ENCODE data around the gene RBFOX2. TPM values are rescaled to one million over a fixed set of nuclear protein-coding genes. Genes with fewer than 3 reads are reported as not detected.

The RBFOX2 gene
- polyA plus RNA-seq, 1 of the 3 experiments (the other 2 are of a cell fraction) = 115 TPM

GRCh38 chr22:35950262-35950661, 78.4 kb downstream of the RBFOX2 start:
- 98% methylated on average over 2 of the region's 2 CpGs for WGBS (ENCODE audit: low lambda C conversion rate)

More at GRCh38 chr22:35950262-35950661, 78.4 kb downstream of the RBFOX2 start:
- H3K27ac ChIP-seq (ENCODE audit: low read depth in 2 of 2, low read length in 1 of 2) = peak overlapping the region in 1 of 2 experiments; percentile 28; a peak in 1 of 4 replicates
- H3F3A ChIP-seq (replicated peaks; ENCODE audit: insufficient read depth) = peaks cover 21% of the 10 kb centered on the region
- ChIA-PET POLR2A (no interaction called here), CTCF (interaction anchor here (0.5 to 3.8 kb wide), 4 partner anchors 20 to 519 kb away, joined by 3 to 24 read pairs (median 4); no protein-coding TSS in a partner anchor)
- no peaks in the 10 kb centered on the region for H3K9me2 ChIP-seq
- no peak for TF ChIP-seq CHD2 (IDR thresholded peaks at IDR 0.05; ENCODE audit: low read length, partially characterized antibody)
- no peak for TF ChIP-seq GATA2 (CRISPR knock-in tag; IDR thresholded peaks at IDR 0.05)
- TF ChIP-seq CTCF (IDR thresholded peaks at IDR 0.05) = no peak
- no peak for TF ChIP-seq SMC3 (IDR thresholded peaks at IDR 0.05; ENCODE audit: low read depth, low read length)
- no peak for TF ChIP-seq MAX (IDR thresholded peaks at IDR 0.05; ENCODE audit: low read depth)
- peak; percentile 85 for TF ChIP-seq REST (IDR thresholded peaks at IDR 0.05; ENCODE audit: low read depth, low read length)
- TF ChIP-seq FOXM1 (IDR thresholded peaks at IDR 0.05; ENCODE audit: low read depth) = no peak
- H3K79me2 ChIP-seq (ENCODE audit: insufficient read depth) = peaks cover 84% of the 10 kb centered on the region
- H3K27me3 ChIP-seq (ENCODE audit: insufficient read depth) = no peaks in the 10 kb centered on the region
- H3K4me3 ChIP-seq (ENCODE audit: low read depth in 2 of 2, low read length in 1 of 2) = no peak overlapping the region
- H3K4me2 ChIP-seq = no peak overlapping the region
- peaks cover 29% of the 10 kb centered on the region for H4K20me1 ChIP-seq (ENCODE audit: insufficient read depth)
- peaks cover 5 to 8% of the 10 kb centered on the region in 2 experiments for H3K36me3 ChIP-seq (replicated peaks in 1 of 2; ENCODE audit: control insufficient read depth in 1 of 2, insufficient read depth in 2 of 2, low read length in 1 of 2)
- DNase-seq = no peak
- H3K9me3 ChIP-seq = no peaks in the 10 kb centered on the region
- no peak overlapping the region for H2AFZ ChIP-seq (ENCODE audit: low read depth)
- H3K4me1 ChIP-seq (ENCODE audit: control insufficient read depth in 1 of 2, insufficient read depth in 2 of 2, low read depth in 1 of 2, low read length in 1 of 2) = peaks cover 10 to 13% of the 10 kb centered on the region in 2 experiments; a peak in 3 of 4 replicates
- no peak overlapping the region for H3K9ac ChIP-seq
